ENCODE data around the gene ELK4.

Gene ELK4

DNA sequence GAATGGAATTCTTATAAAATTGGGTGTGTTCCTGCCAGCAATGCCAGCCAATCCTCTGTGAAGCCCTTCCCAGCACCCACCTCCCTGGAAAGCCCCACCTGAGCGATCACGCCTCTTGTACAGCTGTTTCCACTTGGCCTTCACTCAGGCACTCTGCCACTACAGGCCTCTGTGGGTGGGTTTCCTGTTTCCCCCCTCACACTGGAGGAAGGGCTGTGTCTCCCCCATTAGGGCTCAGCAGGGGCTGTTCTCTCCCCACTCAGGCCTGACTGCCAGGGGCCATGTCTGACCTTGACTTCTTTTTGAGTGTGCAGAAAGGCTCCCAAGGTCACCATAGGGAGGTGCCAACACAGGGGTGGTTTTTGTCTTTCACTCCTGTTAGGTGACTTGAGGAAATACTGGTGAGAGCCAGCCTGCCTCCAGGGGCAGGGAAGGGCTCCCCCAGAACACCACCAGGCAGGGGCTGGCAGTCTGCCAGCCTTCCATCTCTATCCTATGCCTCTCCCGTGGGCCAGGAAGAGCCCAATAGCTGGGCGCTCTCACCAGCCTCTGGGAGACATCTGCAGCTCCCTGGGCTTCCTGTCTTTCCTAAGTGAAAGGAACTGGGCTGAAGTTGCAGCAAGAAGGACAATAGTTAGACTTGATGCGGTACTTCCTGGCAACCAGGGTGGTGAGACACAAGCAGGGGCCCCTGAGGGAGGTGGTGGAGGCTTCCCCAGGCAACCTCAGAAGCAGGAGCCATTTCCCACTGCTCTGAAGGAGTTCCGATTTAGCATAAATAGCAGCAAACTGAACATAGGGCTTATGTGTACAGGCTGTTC is 49.1 kb downstream of the ELK4 start:
- TF ChIP-seq NFIC (IDR thresholded peaks at IDR 0.05) (peak; percentile 33; the same call in 1 of the 2 replicates), EP300 (IDR thresholded peaks at IDR 0.05; ENCODE audit: borderline replicate concordance) (no peak)

DNA sequence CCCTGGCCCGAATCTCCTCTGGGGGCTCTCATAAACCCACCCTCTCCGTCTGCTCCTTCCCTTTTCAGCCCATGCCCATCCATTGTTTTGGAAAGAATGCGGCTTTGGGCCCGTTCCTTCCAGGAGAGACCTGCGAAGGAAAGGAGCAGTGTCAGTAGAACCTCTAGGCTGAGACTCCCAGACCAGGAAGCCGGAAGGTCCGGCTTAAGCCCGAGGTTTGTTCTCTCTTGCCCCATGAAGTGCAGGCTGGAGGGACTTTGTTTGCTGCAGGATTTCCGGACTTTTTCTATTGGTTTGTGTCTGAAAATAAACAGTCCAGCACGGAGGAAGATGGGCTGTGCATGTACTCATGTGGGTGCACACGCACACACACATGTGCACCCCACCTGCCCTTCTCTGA is 49.8 kb downstream of the ELK4 start:
- TF ChIP-seq, protein P1, sequence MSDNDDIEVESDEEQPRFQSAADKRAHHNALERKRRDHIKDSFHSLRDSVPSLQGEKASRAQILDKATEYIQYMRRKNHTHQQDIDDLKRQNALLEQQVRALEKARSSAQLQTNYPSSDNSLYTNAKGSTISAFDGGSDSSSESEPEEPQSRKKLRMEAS (IDR thresholded peaks at IDR 0.05), result no peak
- no peak for TF ChIP-seq TEAD4 (IDR thresholded peaks at IDR 0.05)
- TF ChIP-seq, protein P2, sequence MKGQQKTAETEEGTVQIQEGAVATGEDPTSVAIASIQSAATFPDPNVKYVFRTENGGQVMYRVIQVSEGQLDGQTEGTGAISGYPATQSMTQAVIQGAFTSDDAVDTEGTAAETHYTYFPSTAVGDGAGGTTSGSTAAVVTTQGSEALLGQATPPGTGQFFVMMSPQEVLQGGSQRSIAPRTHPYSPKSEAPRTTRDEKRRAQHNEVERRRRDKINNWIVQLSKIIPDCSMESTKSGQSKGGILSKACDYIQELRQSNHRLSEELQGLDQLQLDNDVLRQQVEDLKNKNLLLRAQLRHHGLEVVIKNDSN (IDR thresholded peaks at IDR 0.05), result no peak
- TF ChIP-seq CEBPB (IDR thresholded peaks at IDR 0.05), result no peak
- TF ChIP-seq YY1 (IDR thresholded peaks at IDR 0.05; ENCODE audit: low read depth), result no peak
- no peak for TF ChIP-seq EGR1 (IDR thresholded peaks at IDR 0.05)
- no peak for TF ChIP-seq TCF12 (IDR thresholded peaks at IDR 0.05; ENCODE audit: low read depth)
- TF ChIP-seq RAD21 (IDR thresholded peaks at IDR 0.05; ENCODE audit: low read depth), result no peak
- TF ChIP-seq ZBTB7A (IDR thresholded peaks at IDR 0.05; ENCODE audit: low read depth), result no peak

DNA sequence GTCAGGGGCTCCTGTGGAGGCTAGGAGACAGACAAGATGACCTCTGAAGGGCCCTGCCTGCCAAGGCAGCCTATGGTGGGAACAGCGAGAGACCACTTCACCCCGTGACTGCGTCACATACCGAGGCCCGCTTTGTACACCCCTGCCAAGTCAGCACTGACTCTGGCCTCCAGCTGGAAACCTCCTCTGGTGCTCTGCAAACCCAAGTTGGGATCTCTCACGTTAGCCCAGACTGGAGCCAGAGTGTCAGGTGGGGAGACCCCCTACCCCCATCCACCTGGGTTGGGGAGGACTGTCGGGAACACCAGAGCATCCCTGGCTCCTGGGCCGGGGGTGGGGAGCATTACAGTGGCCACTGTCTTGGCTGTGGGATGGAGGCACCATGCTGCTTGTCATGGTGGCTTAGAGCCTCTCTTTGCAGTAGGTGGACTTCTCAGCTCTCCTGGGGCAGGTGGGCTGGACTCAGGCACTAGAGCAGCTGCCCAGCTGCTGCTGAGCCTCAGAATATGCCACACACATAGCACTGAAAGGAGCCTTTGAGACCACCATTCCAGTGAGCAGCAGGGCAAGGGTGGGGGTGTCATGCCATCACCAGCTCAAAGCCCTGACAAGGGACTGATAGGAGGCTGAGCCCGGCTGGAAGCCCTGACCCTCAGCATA is 50.4 kb downstream of the ELK4 start:
- TF ChIP-seq RAD21 (IDR thresholded peaks at IDR 0.05; ENCODE audit: low read depth), result no peak
- no peak for TF ChIP-seq CEBPB (IDR thresholded peaks at IDR 0.05)

DNA sequence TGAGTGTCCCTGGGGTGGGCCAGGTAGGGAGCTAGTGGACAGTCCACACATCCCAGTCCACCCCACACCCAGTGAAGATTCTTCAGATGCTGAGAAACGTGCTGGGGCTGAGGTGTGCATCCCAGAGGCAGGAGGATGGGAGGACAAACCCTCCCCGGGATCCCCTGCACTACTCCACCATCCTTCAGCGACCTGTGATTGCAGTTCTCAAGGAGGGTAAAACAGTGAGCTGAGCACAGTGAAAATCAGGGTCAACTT is 51.0 kb downstream of the ELK4 start:
- TF ChIP-seq YY1 (IDR thresholded peaks at IDR 0.05; ENCODE audit: low read depth), result no peak
- TF ChIP-seq, protein P3, sequence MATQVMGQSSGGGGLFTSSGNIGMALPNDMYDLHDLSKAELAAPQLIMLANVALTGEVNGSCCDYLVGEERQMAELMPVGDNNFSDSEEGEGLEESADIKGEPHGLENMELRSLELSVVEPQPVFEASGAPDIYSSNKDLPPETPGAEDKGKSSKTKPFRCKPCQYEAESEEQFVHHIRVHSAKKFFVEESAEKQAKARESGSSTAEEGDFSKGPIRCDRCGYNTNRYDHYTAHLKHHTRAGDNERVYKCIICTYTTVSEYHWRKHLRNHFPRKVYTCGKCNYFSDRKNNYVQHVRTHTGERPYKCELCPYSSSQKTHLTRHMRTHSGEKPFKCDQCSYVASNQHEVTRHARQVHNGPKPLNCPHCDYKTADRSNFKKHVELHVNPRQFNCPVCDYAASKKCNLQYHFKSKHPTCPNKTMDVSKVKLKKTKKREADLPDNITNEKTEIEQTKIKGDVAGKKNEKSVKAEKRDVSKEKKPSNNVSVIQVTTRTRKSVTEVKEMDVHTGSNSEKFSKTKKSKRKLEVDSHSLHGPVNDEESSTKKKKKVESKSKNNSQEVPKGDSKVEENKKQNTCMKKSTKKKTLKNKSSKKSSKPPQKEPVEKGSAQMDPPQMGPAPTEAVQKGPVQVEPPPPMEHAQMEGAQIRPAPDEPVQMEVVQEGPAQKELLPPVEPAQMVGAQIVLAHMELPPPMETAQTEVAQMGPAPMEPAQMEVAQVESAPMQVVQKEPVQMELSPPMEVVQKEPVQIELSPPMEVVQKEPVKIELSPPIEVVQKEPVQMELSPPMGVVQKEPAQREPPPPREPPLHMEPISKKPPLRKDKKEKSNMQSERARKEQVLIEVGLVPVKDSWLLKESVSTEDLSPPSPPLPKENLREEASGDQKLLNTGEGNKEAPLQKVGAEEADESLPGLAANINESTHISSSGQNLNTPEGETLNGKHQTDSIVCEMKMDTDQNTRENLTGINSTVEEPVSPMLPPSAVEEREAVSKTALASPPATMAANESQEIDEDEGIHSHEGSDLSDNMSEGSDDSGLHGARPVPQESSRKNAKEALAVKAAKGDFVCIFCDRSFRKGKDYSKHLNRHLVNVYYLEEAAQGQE (IDR thresholded peaks at IDR 0.05; ENCODE audit: low read depth), result no peak
- TF ChIP-seq FOXM1 (IDR thresholded peaks at IDR 0.05; ENCODE audit: borderline replicate concordance, low read depth), result no peak
- TF ChIP-seq, protein P2 (IDR thresholded peaks at IDR 0.05), result no peak
- TF ChIP-seq EGR1 (IDR thresholded peaks at IDR 0.05), result no peak
- TF ChIP-seq TCF12 (IDR thresholded peaks at IDR 0.05; ENCODE audit: low read depth), result no peak
- TF ChIP-seq EP300 (IDR thresholded peaks at IDR 0.05; ENCODE audit: borderline replicate concordance), result no peak
- TF ChIP-seq, protein P1 (IDR thresholded peaks at IDR 0.05), result no peak
- TF ChIP-seq ZBTB7A (IDR thresholded peaks at IDR 0.05; ENCODE audit: low read depth), result no peak
- no peak for TF ChIP-seq NFIC (IDR thresholded peaks at IDR 0.05)
- no peak for TF ChIP-seq CEBPB (IDR thresholded peaks at IDR 0.05)
- TF ChIP-seq CREB1 (IDR thresholded peaks at IDR 0.05; ENCODE audit: low read depth), result no peak
- TF ChIP-seq RAD21 (IDR thresholded peaks at IDR 0.05; ENCODE audit: low read depth), result no peak

DNA sequence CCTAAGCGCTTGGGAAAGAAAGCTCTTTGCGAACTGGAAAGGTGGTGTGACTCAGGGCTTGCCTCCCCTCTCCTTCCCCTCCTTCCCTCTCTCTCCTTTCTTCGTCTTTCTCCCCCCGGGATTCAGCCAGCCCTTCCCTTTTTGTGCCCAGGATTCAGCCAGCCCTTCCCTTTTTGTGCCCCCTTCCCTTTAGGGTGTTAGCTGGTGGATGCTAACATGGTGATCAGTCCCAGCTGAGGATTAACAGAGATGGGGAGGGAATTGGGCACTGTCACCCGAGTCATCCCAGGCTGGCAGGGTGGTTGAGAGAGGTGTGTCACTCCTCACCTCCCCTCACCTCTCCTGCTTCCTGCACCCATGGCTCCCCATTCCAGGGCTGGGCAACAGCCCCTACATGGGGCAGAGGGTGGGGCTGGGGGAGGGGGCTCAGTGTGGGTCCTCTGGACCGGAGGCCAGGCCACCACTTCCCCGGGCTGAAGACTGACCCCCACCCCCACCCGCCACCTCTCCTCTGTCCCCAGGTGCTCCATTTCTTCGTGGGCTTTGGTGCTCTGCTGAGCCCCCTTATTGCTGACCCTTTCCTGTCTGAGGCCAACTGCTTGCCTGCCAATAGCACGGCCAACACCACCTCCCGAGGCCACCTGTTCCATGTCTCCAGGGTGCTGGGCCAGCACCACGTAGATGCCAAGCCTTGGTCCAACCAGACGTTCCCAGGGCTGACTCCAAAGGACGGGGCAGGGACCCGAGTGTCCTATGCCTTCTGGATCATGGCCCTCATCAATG is 51.5 kb downstream of the ELK4 start:
- TF ChIP-seq EP300 (IDR thresholded peaks at IDR 0.05; ENCODE audit: borderline replicate concordance), result no peak
- TF ChIP-seq EGR1 (IDR thresholded peaks at IDR 0.05), result no peak
- TF ChIP-seq, protein P3 (IDR thresholded peaks at IDR 0.05; ENCODE audit: low read depth), result no peak
- no peak for TF ChIP-seq TEAD4 (IDR thresholded peaks at IDR 0.05)
- TF ChIP-seq RAD21 (IDR thresholded peaks at IDR 0.05; ENCODE audit: low read depth), result no peak
- no peak for TF ChIP-seq ZBTB7A (IDR thresholded peaks at IDR 0.05; ENCODE audit: low read depth)
- TF ChIP-seq YY1 (IDR thresholded peaks at IDR 0.05; ENCODE audit: low read depth), result no peak
- TF ChIP-seq, protein P2 (IDR thresholded peaks at IDR 0.05), result no peak

Measured in Ishikawa (cell line).